Activated CD8-positive, alpha-beta memory T cell treated with anti-CD3 and anti-CD28 coated beads, Interleukin-2, amount 50 U/mL, for 1 hour (primary cell): ENCODE measurements around the gene MSLN.
A peak's percentile ranks its signal among the peaks of the same experiment; 100 is the strongest.
"Not testable (repeated sequence)": the region's sequence is repeated elsewhere in the genome, so short reads cannot be mapped to it uniquely, and the experiment has no call there.

Experiments used
- DNase-seq: peaks from one replicate; pipeline ENCODE4 v3.0.0-alpha.2; 2020; ENCODE audit errors: extremely low read depth

Gene MSLN

GRCh38 chr16:760545-761343 lies at the start of gene MSLN:
TSS of gene MSLN (plus strand) at chr16:760734. CDS start at chr16:762681, 1,947 bp downstream.
- no peak for DNase-seq

GRCh38 chr16:711084-711483 lies 49.5 kb upstream of the MSLN start:
- no peak for DNase-seq

GRCh38 chr16:711548-712320 lies 48.8 kb upstream of the MSLN start:
- no peak for DNase-seq

- DNase-seq: not testable (repeated sequence)
Observed at GRCh38 chr16:712740-713250, 47.7 kb upstream of the MSLN start.

- DNase-seq: no peak
Observed at GRCh38 chr16:714079-714478, 46.5 kb upstream of the MSLN start.

- DNase-seq: peak; percentile 65
Observed at GRCh38 chr16:714558-715476, 45.7 kb upstream of the MSLN start, which contains the start of gene METRN. TSS of gene METRN (plus strand) at chr16:715118. CDS start at chr16:715290, 172 bp downstream.

GRCh38 chr16:715477-716199 lies 44.9 kb upstream of the MSLN start:
- no peak for DNase-seq

GRCh38 chr16:716200-716568 lies 44.4 kb upstream of the MSLN start:
- no peak for DNase-seq

GRCh38 chr16:716768-717325 lies 43.7 kb upstream of the MSLN start:
- DNase-seq: no peak

- no peak for DNase-seq
Observed at GRCh38 chr16:717450-718245, 42.9 kb upstream of the MSLN start.

- no peak for DNase-seq
Observed at GRCh38 chr16:718389-718788, 42.1 kb upstream of the MSLN start.

- DNase-seq: no peak
Observed at GRCh38 chr16:718922-719321, 41.6 kb upstream of the MSLN start.

GRCh38 chr16:719815-720446 lies 40.6 kb upstream of the MSLN start:
- DNase-seq: no peak

GRCh38 chr16:720447-720989 lies 40.0 kb upstream of the MSLN start:
- DNase-seq: no peak

GRCh38 chr16:720990-721764 lies 39.4 kb upstream of the MSLN start, which contains the start of gene ANTKMT:
TSS of gene ANTKMT (plus strand) at chr16:721146. CDS start at chr16:721275, 129 bp downstream.
- DNase-seq: no peak

GRCh38 chr16:721765-722540 lies 38.6 kb upstream of the MSLN start:
- DNase-seq: no peak
